Mononuclear cell (primary cell): ENCODE data around the gene TESK2. TPM values are rescaled to one million over a fixed set of nuclear protein-coding genes. Genes with fewer than 3 reads are reported as not detected.

Source experiments
- H3K27me3 ChIP-seq: 2 replicates; pipeline ENCODE4 v1.6.0; 2011; ENCODE audit warnings: low read length, control low read depth; ENCODE audit not compliant: insufficient read depth
- H3K4me1 ChIP-seq: 2 replicates; pipeline ENCODE4 v1.5.1; 2011; ENCODE audit warnings: mild to moderate bottlenecking, low read length, control low read depth; ENCODE audit not compliant: insufficient read depth
- H3K4me3 ChIP-seq: 2 replicates; pipeline ENCODE4 v1.5.1; 2011; ENCODE audit warnings: mild to moderate bottlenecking, low read length, moderate library complexity
- H3K9me3 ChIP-seq: 2 replicates; pipeline ENCODE4 v1.5.1; 2011; ENCODE audit warnings: low read depth, mild to moderate bottlenecking, control low read depth, low read length
- total RNA-seq: library from RNA; depleted of rRNA; stranded (reverse); fragments of >200 nt; gene quantifications from one replicate; pipeline ENCODE4 v1.2.3, GENCODE V29; 2012

Gene TESK2
- total RNA-seq, 1 donor: 4.0 TPM

DNA sequence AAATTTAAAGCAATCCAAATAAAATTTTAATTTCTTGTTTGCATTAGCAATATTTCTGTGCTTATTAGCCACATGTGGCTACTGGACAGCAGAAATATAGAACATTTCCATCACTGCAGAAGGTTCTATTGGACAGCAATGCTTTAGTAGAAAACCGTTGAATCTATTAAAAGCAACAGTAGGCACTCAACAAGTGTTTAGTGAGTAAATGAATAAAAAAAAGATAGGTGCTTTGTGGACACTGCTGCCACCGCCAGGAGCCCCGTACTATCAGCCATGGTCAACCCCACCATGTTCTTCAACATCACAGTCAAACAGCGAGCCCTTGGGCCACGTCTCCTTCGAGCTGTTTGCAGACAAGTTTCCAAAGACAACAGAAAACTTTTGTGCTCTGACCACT, 76.2 kb downstream of the TESK2 start:
- no peaks in the 10 kb centered on the region for H3K9me3 ChIP-seq
- no peak overlapping the region for H3K4me3 ChIP-seq
- peaks cover 20% of the 10 kb centered on the region for H3K4me1 ChIP-seq
- H3K27me3 ChIP-seq: no peaks in the 10 kb centered on the region

DNA sequence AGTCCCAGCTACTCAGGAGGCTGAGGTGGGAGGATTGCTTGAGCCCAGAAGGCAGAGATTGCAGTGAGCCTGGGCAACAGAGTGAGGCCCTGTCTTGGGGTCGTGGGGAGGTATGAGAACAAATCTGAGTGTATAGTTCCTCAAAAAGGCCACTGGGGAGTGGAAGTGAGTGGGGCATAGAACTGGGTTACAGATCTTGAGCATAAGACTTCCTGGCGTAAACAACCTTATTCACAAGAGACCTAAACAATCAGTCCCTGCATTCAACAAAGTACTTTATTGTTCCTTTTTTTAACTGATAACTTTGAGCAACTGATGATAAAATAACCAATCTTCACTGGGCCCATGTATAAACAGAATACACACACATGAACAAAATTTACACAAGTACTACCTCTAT, 78.1 kb downstream of the TESK2 start:
- Histone ChIP-seq H3K4me1 (peaks cover 30% of the 10 kb centered on the region), H3K4me3 (no peak overlapping the region), H3K27me3 (no peaks in the 10 kb centered on the region), H3K9me3 (no peaks in the 10 kb centered on the region)

DNA sequence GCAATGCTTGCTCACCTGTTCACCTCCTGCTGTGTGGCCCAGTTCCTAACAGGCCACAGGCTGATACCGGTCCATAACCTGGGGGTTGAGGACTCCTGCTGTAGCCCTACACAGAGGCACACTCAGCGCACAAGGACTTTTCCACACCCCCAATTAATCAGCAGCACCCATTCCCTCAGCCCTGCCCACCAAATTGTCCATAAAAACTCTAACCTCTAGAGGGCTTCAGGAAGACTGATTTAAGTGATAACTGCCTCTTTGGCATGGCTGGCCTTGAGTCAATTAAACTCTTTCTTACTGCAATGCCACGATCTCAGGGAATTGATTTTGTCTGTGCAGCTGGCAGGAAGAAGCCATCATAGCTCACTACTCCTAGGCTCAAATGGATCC, 79.5 kb downstream of the TESK2 start:
- Histone ChIP-seq H3K4me3 (no peak overlapping the region), H3K9me3 (no peaks in the 10 kb centered on the region), H3K27me3 (no peaks in the 10 kb centered on the region), H3K4me1 (peaks cover 37% of the 10 kb centered on the region)

DNA sequence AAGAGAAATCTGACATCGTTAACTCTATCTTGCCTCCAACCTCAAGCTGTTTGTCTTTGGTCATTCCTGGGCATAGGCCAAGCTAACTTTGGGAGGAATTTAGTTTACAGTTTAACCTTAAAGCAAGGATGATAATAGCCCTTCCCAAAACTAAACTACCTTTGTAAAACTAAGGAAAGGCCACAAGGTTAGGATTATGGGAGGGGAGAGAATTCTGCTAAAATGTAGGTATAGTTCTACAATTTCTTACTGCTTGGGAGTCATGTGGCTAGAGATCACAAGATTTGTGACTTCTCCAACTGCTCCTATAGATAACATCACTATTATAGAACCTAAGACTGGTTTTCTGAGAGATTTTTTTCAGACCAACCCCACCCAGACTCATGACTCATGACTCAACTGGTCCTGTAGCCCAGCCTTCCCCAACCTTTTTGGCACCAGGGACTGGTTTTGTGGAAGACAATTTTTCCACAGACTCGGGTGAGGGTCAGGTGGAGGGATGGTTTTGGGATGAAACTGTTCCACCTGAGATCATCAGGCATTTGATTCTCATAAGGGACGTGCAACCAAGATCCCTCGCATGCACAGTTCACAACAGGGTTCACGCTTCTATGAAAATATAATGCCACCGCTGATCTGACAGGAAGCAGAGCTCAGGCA, 80.0 kb downstream of the TESK2 start:
- H3K27me3 ChIP-seq: no peaks in the 10 kb centered on the region
- H3K9me3 ChIP-seq: no peaks in the 10 kb centered on the region
- H3K4me3 ChIP-seq: no peak overlapping the region
- H3K4me1 ChIP-seq: peaks cover 37% of the 10 kb centered on the region

DNA sequence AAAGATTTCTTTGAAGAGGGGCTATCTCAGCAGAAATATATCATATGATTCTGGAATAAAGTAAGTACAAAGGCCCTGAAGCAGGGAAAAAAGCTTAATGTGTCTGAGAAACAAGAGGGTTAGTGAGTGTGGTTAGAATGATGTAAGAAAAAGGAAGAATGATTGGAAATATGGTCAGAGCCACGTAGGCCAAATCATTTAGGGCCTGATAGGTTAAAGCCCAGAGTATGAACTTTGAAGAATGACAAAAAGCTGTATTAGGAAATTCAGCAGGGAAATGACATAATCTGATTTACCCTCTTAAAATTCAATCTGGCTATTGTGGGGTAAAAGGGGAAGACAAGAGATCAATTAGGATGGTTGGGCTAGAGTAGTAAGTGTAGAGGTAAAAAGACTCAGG, 81.7 kb downstream of the TESK2 start:
- peaks cover 37% of the 10 kb centered on the region for H3K4me1 ChIP-seq
- no peaks in the 10 kb centered on the region for H3K27me3 ChIP-seq
- H3K4me3 ChIP-seq: no peak overlapping the region
- no peaks in the 10 kb centered on the region for H3K9me3 ChIP-seq

DNA sequence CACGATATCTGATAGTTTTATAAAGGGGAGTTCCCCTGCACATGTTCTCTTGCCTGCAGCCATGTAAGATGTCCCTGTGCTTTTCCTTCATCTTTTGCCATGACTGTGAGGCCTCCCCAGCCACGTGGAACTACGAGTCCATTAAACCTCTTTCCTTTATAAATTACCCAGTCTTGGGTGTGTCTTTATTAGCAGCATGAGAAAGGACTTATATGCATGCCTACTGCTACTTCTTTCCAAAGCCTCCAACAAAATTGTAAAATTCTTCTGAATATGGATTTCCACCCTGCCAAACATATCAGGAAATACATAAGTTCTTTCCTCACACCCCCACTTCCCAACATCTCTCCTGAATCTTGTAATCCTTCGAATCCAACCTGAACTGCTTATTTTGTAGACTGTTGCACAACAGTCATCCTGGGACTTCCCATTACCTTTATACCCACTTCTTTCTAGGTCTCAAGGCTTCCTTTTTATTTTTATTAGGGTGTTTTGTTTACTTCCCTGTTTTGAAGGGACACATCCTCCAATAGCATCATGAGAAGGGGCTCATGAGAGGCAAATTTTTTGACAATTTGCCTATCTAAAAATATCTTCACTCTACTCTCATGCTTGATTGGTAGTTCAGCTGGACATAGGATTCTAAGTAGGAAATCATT, 83.2 kb downstream of the TESK2 start:
- H3K27me3 ChIP-seq: no peaks in the 10 kb centered on the region
- no peaks in the 10 kb centered on the region for H3K9me3 ChIP-seq
- H3K4me3 ChIP-seq: no peak overlapping the region
- peaks cover 28% of the 10 kb centered on the region for H3K4me1 ChIP-seq

DNA sequence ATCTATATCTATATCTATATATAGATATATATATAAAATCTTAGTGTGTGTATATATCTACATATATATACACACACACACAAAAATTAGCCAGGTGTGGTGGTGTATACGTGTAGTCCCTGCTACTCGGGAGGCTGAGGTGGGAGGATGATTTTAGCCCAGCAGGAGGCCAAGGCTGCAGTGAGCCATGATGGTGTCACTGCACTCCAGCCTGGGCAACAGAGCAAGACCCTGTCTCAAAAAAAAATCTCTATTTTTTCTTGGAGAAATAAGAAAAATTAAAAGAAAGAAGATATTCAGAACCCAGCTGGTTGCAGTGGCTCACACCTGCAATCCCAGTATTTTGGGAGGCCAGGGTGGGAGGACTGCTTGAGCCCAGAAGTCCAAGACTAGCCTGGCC, 85.3 kb downstream of the TESK2 start:
- no peaks in the 10 kb centered on the region for H3K9me3 ChIP-seq
- peaks cover 17% of the 10 kb centered on the region for H3K4me1 ChIP-seq
- H3K4me3 ChIP-seq: no peak overlapping the region
- no peaks in the 10 kb centered on the region for H3K27me3 ChIP-seq

DNA sequence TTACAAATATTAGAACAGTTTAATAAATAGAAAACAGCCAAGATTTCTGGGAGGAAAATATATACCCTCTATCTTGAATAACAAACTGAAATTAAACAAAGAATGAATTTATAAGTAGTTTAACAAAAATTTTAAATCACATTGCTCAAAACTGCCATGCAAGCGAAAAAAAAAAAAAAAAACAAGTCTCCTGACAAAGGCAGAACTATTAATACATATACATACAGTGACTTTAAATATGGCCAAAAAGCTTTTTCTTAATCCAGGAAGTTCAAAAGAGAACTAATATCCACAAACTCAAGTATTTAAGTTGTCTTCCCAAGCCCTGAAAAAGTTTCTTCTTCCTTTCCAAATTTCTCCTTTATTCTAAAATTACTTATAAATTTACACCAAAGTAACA, 87.2 kb downstream of the TESK2 start:
- Histone ChIP-seq H3K4me1 (peaks cover 18% of the 10 kb centered on the region), H3K4me3 (no peak overlapping the region), H3K9me3 (no peaks in the 10 kb centered on the region), H3K27me3 (no peaks in the 10 kb centered on the region)

DNA sequence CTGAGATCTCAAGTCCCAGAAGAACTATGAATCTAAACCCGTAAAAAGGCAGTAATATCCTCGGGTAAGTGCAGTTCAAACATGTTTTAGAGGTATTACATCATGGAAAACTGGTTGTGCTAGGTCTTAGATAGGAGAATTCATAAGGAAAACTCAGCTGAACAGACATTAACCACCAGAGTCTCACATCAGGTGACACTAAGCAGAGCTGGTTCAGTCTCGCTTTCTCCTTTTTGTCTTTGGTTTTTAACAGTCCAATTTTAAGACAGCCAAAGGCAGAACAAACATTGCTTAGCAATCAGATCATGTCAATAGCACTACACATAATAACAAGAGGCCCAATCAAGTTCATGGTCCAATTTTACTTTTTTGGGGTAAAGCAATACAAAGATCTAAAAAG, 87.7 kb downstream of the TESK2 start:
- Histone ChIP-seq H3K27me3 (no peaks in the 10 kb centered on the region), H3K9me3 (no peaks in the 10 kb centered on the region), H3K4me3 (no peak overlapping the region), H3K4me1 (peaks cover 18% of the 10 kb centered on the region)

DNA sequence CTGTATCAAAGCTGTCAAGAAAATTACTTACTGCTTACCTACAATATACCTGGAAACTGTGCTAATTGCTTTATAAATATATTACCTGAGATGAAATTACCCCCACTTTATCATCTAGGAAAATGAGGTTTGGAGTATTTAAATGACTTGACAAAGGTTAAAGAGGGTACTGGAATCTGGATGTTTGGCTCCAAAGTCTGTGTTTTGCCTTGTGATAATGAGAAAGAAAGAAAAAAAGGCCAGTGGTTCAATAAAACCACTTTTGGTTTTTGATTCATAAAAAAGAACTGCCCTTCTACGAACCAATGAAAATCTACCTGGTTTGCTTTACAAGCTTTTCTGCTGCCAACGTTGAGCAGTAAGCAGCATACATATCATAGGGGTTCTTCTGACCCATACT, 89.4 kb downstream of the TESK2 start:
- no peaks in the 10 kb centered on the region for H3K9me3 ChIP-seq
- peaks cover 12% of the 10 kb centered on the region for H3K4me1 ChIP-seq
- no peak overlapping the region for H3K4me3 ChIP-seq
- no peaks in the 10 kb centered on the region for H3K27me3 ChIP-seq

DNA sequence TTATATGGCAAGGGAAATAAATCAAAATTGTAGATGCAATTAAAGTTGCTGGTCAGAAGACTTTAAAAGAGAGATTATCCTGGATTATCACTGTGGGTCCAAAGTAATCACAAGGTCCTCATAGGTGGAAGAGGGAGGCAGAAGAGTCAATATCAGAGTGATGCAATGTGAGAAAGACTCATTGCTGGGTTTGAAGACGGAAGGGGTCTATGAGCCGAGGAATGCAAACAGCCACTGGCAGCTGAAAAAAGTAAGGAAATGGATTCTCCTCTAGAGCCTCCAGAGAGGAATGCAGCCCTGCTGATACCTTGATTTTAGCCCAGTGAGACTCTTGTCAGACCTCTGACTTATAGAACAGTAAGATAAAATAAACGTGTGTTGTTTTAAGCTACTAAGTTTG, 90.9 kb downstream of the TESK2 start:
- Histone ChIP-seq H3K4me1 (peaks cover 19% of the 10 kb centered on the region), H3K4me3 (no peak overlapping the region), H3K9me3 (no peaks in the 10 kb centered on the region), H3K27me3 (no peaks in the 10 kb centered on the region)

DNA sequence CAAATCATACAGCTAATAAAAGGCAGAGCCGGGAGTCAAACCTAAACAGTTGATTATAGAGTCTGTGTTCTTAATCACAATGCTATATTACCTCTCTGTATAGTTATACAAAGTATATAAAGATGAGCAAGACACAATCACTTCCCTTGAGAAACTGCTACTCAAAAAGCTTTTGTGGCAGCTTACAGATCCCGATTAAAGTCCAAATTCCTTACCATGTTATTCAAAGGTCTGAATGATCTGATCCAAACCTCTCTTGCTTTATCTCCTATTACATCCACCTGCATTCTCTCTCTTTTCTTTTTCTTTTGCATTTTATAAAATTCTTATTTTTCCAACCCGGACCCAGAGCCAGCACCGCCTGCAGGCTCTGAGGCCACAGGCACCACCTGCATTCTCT, 93.7 kb downstream of the TESK2 start:
- Histone ChIP-seq H3K27me3 (no peaks in the 10 kb centered on the region), H3K4me3 (no peak overlapping the region), H3K9me3 (no peaks in the 10 kb centered on the region), H3K4me1 (peaks cover 43% of the 10 kb centered on the region)

DNA sequence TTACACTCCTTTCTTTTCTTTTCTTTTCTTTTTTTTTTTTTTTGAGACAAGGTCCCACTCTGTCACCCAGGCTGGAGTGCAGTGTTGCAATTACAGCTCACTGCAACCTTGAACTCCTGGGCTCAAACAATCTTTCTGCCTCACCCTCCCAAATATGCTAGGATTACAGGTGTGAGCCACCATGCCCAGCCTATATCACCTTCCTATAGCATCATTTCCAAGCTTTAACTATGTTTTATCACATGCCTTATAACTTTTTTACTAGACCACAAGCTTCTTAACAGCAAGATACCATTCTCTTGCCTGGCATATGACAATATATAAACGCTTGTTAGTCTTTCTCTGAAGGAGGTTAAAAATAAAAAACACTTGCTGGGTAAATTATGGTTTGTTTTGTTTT, 95.4 kb downstream of the TESK2 start:
- no peaks in the 10 kb centered on the region for H3K27me3 ChIP-seq
- H3K4me1 ChIP-seq: peaks cover 43% of the 10 kb centered on the region
- no peak overlapping the region for H3K4me3 ChIP-seq
- no peaks in the 10 kb centered on the region for H3K9me3 ChIP-seq

DNA sequence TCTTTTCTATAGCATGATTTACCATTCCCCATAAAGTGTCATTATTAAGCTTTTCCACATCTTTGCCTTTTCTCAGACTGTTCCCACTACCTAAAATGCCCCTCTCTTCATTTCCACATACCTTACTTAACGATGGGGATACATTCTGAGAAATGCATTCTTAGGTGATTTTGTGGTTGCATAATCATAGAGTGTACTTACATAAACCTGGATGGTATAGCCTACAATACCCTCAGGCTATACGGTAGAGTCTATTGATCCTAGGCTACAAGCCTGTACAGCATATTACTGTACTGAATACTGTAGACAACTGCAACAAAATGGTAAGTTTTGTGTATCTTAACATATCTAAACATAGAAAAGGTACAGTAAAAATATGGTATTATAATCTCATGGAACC, 95.9 kb downstream of the TESK2 start:
- no peaks in the 10 kb centered on the region for H3K9me3 ChIP-seq
- H3K4me1 ChIP-seq: peaks cover 43% of the 10 kb centered on the region
- H3K4me3 ChIP-seq: no peak overlapping the region
- no peaks in the 10 kb centered on the region for H3K27me3 ChIP-seq

DNA sequence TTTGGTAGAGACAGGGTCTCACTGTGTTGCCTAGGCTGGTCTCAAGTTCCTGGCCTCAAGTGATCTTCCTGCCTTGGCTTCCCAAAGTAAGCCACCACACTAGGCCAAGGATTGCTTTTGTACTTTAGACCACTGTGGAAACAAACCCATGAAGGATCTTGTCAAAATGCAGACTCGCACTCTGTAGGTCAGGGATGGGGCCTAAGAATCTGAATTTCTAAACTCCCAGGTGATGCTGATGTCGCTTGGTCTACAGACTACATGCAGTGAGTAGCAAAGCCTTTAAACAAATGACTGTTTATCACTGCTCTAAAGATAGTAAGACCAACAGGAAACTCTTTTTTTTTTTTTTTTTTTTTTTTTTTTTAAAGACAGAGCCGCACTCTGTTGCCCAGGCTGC, 96.6 kb downstream of the TESK2 start:
- Histone ChIP-seq H3K4me3 (no peak overlapping the region), H3K4me1 (peaks cover 43% of the 10 kb centered on the region), H3K9me3 (no peaks in the 10 kb centered on the region), H3K27me3 (no peaks in the 10 kb centered on the region)

DNA sequence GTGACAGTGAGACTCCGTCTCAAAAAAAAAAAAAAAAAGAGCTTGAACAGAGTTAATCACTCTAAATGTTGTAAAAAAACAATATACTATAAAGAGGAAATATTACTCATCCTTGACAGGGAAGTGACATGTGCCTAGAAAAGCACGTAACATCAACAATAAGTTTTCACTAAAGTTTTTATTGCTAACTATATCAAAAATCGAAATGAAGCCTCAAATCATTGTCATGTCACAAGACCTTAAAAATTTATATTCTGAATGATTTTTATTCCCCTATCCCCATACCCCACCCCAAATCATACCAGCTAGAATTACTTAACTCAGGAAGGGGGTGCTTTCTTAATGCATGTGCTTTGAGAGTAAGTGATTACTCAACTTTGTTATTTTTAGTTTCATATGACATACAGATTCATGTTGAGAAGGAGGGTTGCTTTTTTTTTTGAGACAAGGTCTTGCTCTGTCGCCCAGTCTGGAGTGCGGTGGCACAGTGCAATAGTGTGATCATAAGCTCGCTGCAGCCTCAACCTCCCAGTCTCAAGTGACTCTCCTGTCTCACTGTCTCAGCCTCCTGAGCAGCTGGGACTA, 97.2 kb downstream of the TESK2 start:
- peaks cover 40% of the 10 kb centered on the region for H3K4me1 ChIP-seq
- H3K9me3 ChIP-seq: no peaks in the 10 kb centered on the region
- no peaks in the 10 kb centered on the region for H3K27me3 ChIP-seq
- H3K4me3 ChIP-seq: no peak overlapping the region
